Esophagus (tissue), 2 donors: ENCODE measurements around the gene PPM1L. TPM values are rescaled to one million over a fixed set of nuclear protein-coding genes. Genes with fewer than 3 reads are reported as not detected.

Source experiments
- H3K27ac ChIP-seq, 2 donors: one replicate each; pipeline ENCODE4 v1.5.1; 2013; ENCODE audit warnings: low read depth in 2 of 2, mild to moderate bottlenecking in 2 of 2, inconsistent platforms in 1 of 2, low read length in 1 of 2, moderate library complexity in 1 of 2
- H3K27me3 ChIP-seq, 2 donors: one replicate each; pipeline ENCODE4 v1.6.1; 2013; ENCODE audit warnings: low read length in 2 of 2, control low read depth in 1 of 2, mild to moderate bottlenecking in 1 of 2; ENCODE audit not compliant: insufficient read depth in 2 of 2, control insufficient read depth in 1 of 2
- H3K36me3 ChIP-seq, 2 donors: one replicate each; pipeline ENCODE4 v1.6.1; 2013; ENCODE audit warnings: low read length in 1 of 2; ENCODE audit not compliant: control insufficient read depth in 2 of 2, insufficient read depth in 2 of 2
- H3K4me1 ChIP-seq, 2 donors: one replicate each; pipeline ENCODE4 v1.6.1; 2013; ENCODE audit warnings: low read length in 1 of 2; ENCODE audit not compliant: control insufficient read depth in 2 of 2, insufficient read depth in 2 of 2
- H3K4me3 ChIP-seq, 2 donors: one replicate each; pipeline ENCODE4 v1.5.1; 2013; ENCODE audit warnings: low read length in 2 of 2, mild to moderate bottlenecking in 2 of 2, low read depth in 1 of 2, moderate library complexity in 1 of 2
- H3K9me3 ChIP-seq, 2 donors: one replicate each; pipeline ENCODE4 v1.6.1; 2013; ENCODE audit warnings: mild to moderate bottlenecking in 2 of 2, low read depth in 1 of 2, low read length in 1 of 2, moderate library complexity in 1 of 2; ENCODE audit not compliant: control insufficient read depth in 2 of 2, insufficient read depth in 1 of 2
- WGBS, 2 donors: extraction: QIAGEN DNeasy Blood & Tissue Kit; methylation state at CpG; one replicate each; pipeline ENCODE4 v1.1.7; 2013; 5-methylcytosine and 5-hydroxymethylcytosine counted together
- polyA plus RNA-seq, 2 donors: library from polyadenylated mRNA; stranded (reverse); fragments of 200-250 nt; gene quantifications; one replicate each; pipeline ENCODE4 v1.2.3, GENCODE V29; 2013
- donor health status: healthy with polysubstance abuse.
- donor health status: Bipolar disorder and iron deficiency.

Gene PPM1L
- polyA plus RNA-seq, 2 donors = 2.7 to 3.0 TPM

DNA sequence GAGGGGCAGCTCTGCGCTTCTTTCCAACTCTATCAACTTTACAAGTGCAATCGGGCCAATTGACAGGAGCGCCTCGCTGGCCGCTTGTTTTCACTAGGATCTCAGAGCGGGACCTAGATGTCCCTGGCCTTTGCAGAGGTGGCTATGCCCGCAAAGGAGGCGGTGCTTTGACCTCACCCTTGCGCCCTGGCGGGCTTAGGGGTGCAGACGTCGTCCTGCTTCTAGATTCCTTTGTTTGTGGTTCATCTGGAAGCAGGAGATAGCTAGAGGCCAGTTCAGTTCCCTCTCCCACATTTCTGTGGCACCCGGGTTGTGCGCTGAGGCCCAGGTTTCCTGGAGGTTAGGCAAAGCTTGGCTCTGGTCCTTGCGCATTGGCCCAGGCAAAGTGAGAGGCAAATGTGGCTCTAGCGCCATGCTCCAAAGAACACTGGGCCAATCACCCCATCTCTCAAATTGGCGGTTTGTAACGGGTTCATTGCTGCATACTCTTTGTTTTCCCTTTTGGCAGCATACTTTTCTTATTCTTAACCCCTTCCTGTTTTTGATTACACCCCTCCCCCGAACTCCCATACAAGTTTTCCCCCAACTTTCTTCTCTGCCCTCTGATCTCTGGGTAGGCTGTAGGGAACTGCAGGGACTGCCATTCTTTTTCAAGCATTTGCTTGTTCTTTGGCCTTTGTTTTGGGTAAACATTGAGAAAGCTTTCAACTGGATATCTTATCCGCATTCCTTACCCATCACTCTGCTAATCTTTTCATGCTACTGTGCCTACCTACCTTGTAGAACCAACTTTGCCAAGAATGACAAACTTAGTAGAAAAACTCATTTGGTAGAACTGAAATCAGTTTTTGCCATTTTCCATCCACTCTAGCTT, 1.4 kb downstream of the PPM1L start:
- Histone ChIP-seq H3K4me3 (peak overlapping the region; percentile 82), H3K4me1 (peaks cover 0 to 9% of the 10 kb centered on the region in 2 donors), H3K36me3 (no peaks in the 10 kb centered on the region), H3K27me3 (no peaks in the 10 kb centered on the region), H3K27ac (no peak overlapping the region), H3K9me3 (no peaks in the 10 kb centered on the region)
- 41 to 49% methylated on average over 20 of the region's 20 CpGs for WGBS, 2 donors

DNA sequence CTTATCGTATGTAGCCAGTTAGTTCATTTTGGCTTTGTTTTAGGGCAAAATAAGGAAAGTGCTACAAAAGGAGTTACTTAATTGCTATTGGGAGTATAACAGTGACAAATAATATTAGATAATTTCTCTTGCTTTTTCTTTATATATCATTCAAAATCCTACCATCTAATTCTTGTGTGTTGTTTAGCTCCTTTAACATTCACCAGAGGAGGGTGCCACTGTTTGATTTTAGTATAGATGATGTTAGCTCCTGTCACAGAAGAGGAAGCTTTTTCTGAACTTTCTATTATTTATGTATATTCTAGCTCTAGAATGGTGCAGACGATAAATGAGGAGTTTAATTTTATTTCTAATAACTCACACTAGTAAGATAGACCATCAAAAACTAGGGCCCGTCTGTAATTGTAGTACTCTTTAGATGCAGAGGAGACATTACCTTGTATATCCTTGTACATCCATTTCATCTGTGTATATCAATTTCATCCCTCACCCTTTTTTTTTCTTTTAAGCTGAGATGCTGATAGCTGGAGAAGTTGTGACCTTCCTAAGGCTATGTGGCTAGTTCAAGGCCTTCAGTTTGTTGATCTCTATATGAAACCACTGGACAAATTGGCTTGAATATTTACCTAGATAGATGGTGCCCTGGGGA, 3.0 kb downstream of the PPM1L start:
- H3K9me3 ChIP-seq = no peaks in the 10 kb centered on the region
- H3K27me3 ChIP-seq = no peaks in the 10 kb centered on the region
- no peak overlapping the region for H3K4me3 ChIP-seq
- no peak overlapping the region for H3K27ac ChIP-seq
- WGBS, 2 donors = 74 to 88% methylated on average over 3 of the region's 3 CpGs
- peaks cover 0 to 9% of the 10 kb centered on the region in 2 donors for H3K4me1 ChIP-seq
- no peaks in the 10 kb centered on the region for H3K36me3 ChIP-seq

DNA sequence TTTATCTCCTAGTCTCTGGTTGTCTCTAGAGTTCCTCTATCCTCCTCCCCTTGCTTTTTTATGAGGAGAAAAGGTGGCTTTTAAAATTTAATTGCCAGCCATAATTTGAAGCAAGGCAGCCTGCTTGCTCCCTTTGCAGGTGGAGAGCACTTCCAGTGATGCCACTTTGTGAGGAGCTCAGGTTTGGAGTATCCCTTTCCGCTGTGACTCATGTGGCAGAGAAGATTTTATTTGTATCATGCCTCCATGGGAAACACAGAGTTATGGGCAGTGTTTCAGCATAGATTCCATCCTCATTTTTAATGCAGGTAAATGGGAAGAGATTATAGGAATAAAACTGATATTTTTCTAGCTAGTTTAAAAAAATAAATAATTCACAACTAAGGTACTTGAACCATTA, 7.0 kb downstream of the PPM1L start:
- Histone ChIP-seq H3K27ac (no peak overlapping the region), H3K27me3 (no peaks in the 10 kb centered on the region), H3K36me3 (no peaks in the 10 kb centered on the region), H3K4me3 (no peak overlapping the region), H3K4me1 (no peaks in the 10 kb centered on the region), H3K9me3 (no peaks in the 10 kb centered on the region)
- 97 to 99% methylated on average over 1 of the region's 1 CpG for WGBS, 2 donors

DNA sequence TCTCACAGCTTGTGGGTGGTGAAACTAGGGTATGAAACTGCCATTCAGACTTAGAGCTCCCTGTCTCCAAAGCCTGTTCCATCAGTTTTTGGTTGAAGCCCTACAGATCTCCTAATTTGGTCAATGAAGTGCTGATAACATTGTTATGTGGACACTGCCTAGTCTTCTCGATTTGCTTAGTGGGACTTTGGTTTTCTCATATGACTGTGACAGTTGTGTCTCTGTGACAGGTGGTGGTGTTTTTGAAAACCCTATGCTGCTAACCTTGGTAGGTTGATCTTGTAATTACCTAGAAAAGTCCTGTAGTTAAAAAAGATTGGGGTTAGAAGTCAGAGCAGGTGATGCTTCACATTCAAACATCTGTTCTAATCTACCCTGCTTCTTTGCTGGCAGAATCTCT, 9.2 kb downstream of the PPM1L start:
- H3K4me3 ChIP-seq = no peak overlapping the region
- no peaks in the 10 kb centered on the region for H3K36me3 ChIP-seq
- 58 to 61% methylated on average over 1 of the region's 1 CpG for WGBS, 2 donors
- no peaks in the 10 kb centered on the region for H3K4me1 ChIP-seq
- H3K9me3 ChIP-seq = no peaks in the 10 kb centered on the region
- no peak overlapping the region for H3K27ac ChIP-seq
- no peaks in the 10 kb centered on the region for H3K27me3 ChIP-seq

DNA sequence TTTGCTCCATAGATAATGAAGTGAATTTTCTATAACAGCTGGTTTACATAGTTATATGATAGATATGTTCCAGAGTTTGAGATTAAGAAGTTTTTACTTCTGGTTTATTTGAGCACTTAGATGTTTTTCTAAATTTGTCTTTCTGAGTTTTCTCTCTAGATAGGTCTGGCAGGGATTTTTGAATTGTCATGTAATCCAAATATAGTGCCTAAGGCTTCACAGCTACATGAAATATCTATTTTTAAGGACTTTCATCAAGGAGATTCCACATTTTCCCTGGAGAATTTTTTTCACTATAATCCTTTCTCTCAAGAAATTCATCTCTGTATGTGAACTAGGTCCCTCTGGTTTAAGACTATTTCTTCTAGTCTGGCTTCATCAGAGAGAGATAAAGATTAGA, 12.0 kb downstream of the PPM1L start:
- Histone ChIP-seq H3K27me3 (no peaks in the 10 kb centered on the region), H3K9me3 (no peaks in the 10 kb centered on the region), H3K4me3 (no peak overlapping the region), H3K4me1 (no peaks in the 10 kb centered on the region), H3K27ac (no peak overlapping the region), H3K36me3 (no peaks in the 10 kb centered on the region)

DNA sequence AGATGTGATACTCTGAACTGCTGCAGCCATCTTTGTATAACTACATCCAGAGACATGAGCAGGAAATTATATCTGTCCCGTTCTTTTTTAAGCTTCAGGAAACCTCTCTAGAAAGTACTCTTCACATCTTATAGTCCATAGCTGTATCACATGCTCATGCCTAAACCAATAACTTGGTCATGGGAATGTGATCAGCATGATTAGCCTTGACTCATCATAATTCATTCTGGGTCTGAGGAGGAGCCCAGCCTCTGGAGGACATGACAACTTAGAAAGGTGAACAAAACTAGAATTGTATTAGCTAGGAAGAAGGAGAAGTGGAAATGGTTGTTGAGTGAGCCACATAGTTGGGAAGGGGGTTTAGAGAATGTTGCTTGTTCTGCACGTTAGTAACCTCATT, 12.9 kb downstream of the PPM1L start:
- Histone ChIP-seq H3K9me3 (no peaks in the 10 kb centered on the region), H3K4me1 (no peaks in the 10 kb centered on the region), H3K36me3 (no peaks in the 10 kb centered on the region), H3K4me3 (no peak overlapping the region), H3K27me3 (no peaks in the 10 kb centered on the region), H3K27ac (no peak overlapping the region)
- WGBS, 2 donors = 87 to 88% methylated on average over 2 of the region's 2 CpGs

DNA sequence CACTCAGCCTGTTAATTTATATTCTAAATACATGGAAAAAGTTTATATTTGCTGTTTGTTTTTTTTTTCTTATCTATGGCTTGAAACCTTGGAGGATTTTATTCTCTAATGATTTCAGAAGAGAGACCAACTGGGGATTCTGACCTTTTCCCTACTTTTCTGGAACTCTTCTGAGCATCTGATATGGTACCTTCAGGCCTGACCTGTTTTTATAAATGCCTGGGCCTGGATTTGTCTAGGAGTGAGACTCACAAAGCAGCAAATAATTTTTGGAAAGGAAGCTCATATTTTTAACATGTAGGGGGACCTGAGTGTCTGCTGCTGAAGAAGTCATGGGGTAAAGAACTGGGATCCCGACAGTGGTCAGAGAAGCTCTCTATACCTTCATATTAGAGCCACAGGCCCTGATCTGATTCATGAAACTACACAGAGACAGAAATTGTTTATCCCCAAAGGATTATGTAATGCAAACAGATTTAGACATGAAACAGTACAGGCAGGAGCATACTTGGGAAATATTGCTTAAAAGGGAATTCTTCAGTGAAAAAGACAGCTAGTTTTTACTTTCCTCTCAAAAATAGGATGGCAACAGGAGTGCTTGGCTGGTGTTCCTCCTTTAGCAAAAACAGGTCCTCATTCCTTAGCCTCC, 15.9 kb downstream of the PPM1L start:
- H3K27ac ChIP-seq = no peak overlapping the region
- H3K9me3 ChIP-seq = no peaks in the 10 kb centered on the region
- no peak overlapping the region for H3K4me3 ChIP-seq
- no peaks in the 10 kb centered on the region for H3K27me3 ChIP-seq
- H3K36me3 ChIP-seq = no peaks in the 10 kb centered on the region
- WGBS, 2 donors = 38 to 55% methylated on average over 1 of the region's 1 CpG
- no peaks in the 10 kb centered on the region for H3K4me1 ChIP-seq

DNA sequence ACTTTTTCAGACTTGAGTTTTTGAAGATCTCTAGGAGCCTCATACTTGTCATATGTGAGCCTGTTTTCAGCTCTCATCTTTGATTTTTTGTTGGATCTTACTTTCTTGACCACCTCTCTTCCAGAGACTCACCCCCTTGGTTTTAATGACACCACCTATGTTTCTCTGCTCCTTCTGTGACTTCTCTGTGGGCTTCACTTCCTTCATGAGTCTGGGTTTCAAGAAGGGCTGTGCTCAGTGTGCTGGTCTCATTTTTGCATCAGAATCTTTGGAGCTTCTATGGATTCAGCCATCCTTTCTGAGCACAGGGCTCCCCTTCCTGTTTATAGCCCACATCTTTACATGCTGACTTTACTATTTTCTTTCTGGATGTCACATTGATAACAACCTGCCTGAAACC, 17.7 kb downstream of the PPM1L start:
- H3K4me3 ChIP-seq = no peak overlapping the region
- H3K27ac ChIP-seq = no peak overlapping the region
- H3K9me3 ChIP-seq = no peaks in the 10 kb centered on the region
- H3K36me3 ChIP-seq = no peaks in the 10 kb centered on the region
- no peaks in the 10 kb centered on the region for H3K4me1 ChIP-seq
- H3K27me3 ChIP-seq = no peaks in the 10 kb centered on the region

DNA sequence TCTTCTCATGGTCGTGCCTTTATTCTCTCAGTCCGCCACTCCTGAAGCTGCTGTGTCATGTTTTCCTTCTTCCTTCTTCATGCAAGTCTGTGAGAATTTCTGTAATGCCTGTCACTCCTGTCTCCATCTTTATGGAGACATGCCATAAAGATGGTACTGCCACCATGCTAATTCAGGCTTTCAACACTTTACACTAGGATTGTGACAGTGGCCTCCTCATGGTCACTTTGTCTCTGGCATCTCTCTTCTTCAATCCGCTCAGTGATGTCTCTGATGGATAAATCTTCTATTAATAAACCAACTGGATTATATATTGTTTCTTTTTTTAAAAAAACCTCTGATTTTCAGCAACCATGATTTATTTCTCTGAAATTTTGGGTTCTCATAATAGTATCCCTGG, 18.1 kb downstream of the PPM1L start:
- H3K9me3 ChIP-seq = no peaks in the 10 kb centered on the region
- H3K4me3 ChIP-seq = no peak overlapping the region
- H3K27me3 ChIP-seq = no peaks in the 10 kb centered on the region
- no peaks in the 10 kb centered on the region for H3K4me1 ChIP-seq
- no peaks in the 10 kb centered on the region for H3K36me3 ChIP-seq
- no peak overlapping the region for H3K27ac ChIP-seq
- WGBS, 2 donors = 86 to 89% methylated on average over 3 of the region's 3 CpGs
